IMR-90 (cell line): ENCODE data around the gene MSANTD4.

ENCODE experiments used
- BHLHE40 ChIP-seq: fragments of 150-350 bp; IDR thresholded peaks from 2 replicates; pipeline ENCODE4 v1.6.1; 2016; ENCODE audit warnings: mild to moderate bottlenecking, low read depth, low read length
- CEBPB ChIP-seq: IDR thresholded peaks from 2 replicates; pipeline ENCODE4 v1.6.1; 2012; ENCODE audit warnings: low read depth, low read length, improper control_type of control experiment
- CHD1 ChIP-seq: IDR thresholded peaks from 2 replicates; pipeline ENCODE4 v1.6.1; 2012; ENCODE audit warnings: low read depth, low read length, improper control_type of control experiment
- CTCF ChIP-seq: conservative IDR thresholded peaks from 2 replicates; pipeline ENCODE4 v1.5.1; 2012; ENCODE audit warnings: mild to moderate bottlenecking, low read depth, low read length, improper control_type of control experiment
- ELK1 ChIP-seq: fragments of 150-350 bp; IDR thresholded peaks from 2 replicates; pipeline ENCODE4 v1.6.1; 2016; ENCODE audit warnings: low read depth, mild to moderate bottlenecking, low read length, moderate library complexity, borderline replicate concordance
- MAFK ChIP-seq: IDR thresholded peaks from 2 replicates; pipeline ENCODE4 v1.6.1; 2012; ENCODE audit warnings: low read depth, low read length, improper control_type of control experiment
- MAZ ChIP-seq: IDR thresholded peaks from 2 replicates; pipeline ENCODE4 v1.6.1; 2012; ENCODE audit warnings: low read depth, mild to moderate bottlenecking, low read length, improper control_type of control experiment, moderate library complexity, borderline replicate concordance
- MXI1 ChIP-seq: IDR thresholded peaks from 2 replicates; pipeline ENCODE4 v1.6.1; 2012; ENCODE audit warnings: low read depth, mild to moderate bottlenecking, low read length, moderate library complexity, borderline replicate concordance
- POLR2A ChIP-seq: IDR thresholded peaks from 2 replicates; pipeline ENCODE4 v1.6.1; 2012; ENCODE audit warnings: mild to moderate bottlenecking, low read depth, low read length
- RAD21 ChIP-seq: IDR thresholded peaks from 2 replicates; pipeline ENCODE4 v1.6.1; 2012; ENCODE audit warnings: low read length, improper control_type of control experiment
- RCOR1 ChIP-seq: IDR thresholded peaks from 2 replicates; pipeline ENCODE4 v1.6.1; 2012; ENCODE audit warnings: mild to moderate bottlenecking, low read length, improper control_type of control experiment; ENCODE audit not compliant: insufficient replicate concordance
- RFX5 ChIP-seq: IDR thresholded peaks from 2 replicates; pipeline ENCODE4 v1.8.0; 2012; ENCODE audit warnings: low read depth, mild to moderate bottlenecking, low read length, moderate library complexity
- SMC3 ChIP-seq: fragments of 150-350 bp; IDR thresholded peaks from 2 replicates; pipeline ENCODE4 v1.6.1; 2016; ENCODE audit warnings: low read depth, mild to moderate bottlenecking, antibody characterized with exemption, low read length, moderate library complexity
- USF2 ChIP-seq: fragments of 150-350 bp; IDR thresholded peaks from 2 replicates; pipeline ENCODE4 v1.6.1; 2017; ENCODE audit warnings: mild to moderate bottlenecking, antibody characterized with exemption, low read length, low read depth

GRCh38 chr11:106031202-106031810 is 9.3 kb upstream of the MSANTD4 start:
- TF ChIP-seq USF2 (no peak), CEBPB (no peak), CTCF (no peak), MXI1 (no peak), POLR2A (no peak), ELK1 (no peak), BHLHE40 (no peak), RCOR1 (no peak), MAZ (no peak), CHD1 (no peak), RFX5 (no peak), SMC3 (no peak), RAD21 (no peak), MAFK (no peak)
